H1 (cell line): Measurements from ENCODE around the gene EPX. TPM values are rescaled to one million over a fixed set of nuclear protein-coding genes. Genes with fewer than 3 reads are reported as not detected.

ENCODE experiments used
- CTCF ChIA-PET: fragments of 300-600 bp; sonication (Branson Sonifier 250); formaldehyde crosslinking; loops from one replicate; lab custom pipeline; 2021; ENCODE audit not compliant: partially characterized antibody; lab: Charles Lee
- POLR2A ChIA-PET: fragments of 300-600 bp; sonication (Branson Sonifier 250); formaldehyde crosslinking; loops from one replicate; lab custom pipeline; 2021; ENCODE audit warnings: inconsistent platforms; ENCODE audit not compliant: partially characterized antibody; lab: Charles Lee
- DNase-seq, 2 experiments: peaks; one replicate each; pipeline versions ENCODE4 v3.0.0 to v3.0.0-alpha.2; 2010 to 2022; ENCODE audit warnings: low spot score in 2 of 2, low read depth in 1 of 2, mixed read lengths in 1 of 2
- FAIRE-seq: peaks from 2 replicates; lab custom pipeline; 2011; peaks lifted over from hg19 to GRCh38; lab: Jason Lieb, UNC
- H2AFZ ChIP-seq: 2 replicates; pipeline ENCODE4 v1.8.1; 2012; ENCODE audit warnings: low read length, inconsistent platforms
- H2AK5ac ChIP-seq: 2 replicates; pipeline ENCODE4 v1.6.1; 2013; ENCODE audit warnings: low read depth, low read length
- H2BK120ac ChIP-seq: replicated peaks from 2 replicates; pipeline ENCODE3; 2013; ENCODE audit warnings: low read depth, low read length, inconsistent platforms
- H2BK12ac ChIP-seq: 2 replicates; pipeline ENCODE4 v1.6.1; 2013; ENCODE audit warnings: low read depth, low read length
- H2BK15ac ChIP-seq: 2 replicates; pipeline ENCODE4 v1.6.1; 2013; ENCODE audit warnings: low read length
- H2BK20ac ChIP-seq: 2 replicates; pipeline ENCODE4 v1.6.1; 2013; ENCODE audit warnings: low read length
- H2BK5ac ChIP-seq: 2 replicates; pipeline ENCODE4 v1.6.1; 2013; ENCODE audit warnings: low read depth, low read length
- H3K14ac ChIP-seq: 2 replicates; pipeline ENCODE4 v1.6.1; 2013; ENCODE audit warnings: inconsistent platforms; ENCODE audit not compliant: insufficient read length
- H3K18ac ChIP-seq: 2 replicates; pipeline ENCODE4 v1.6.1; 2013; ENCODE audit warnings: low read length; ENCODE audit errors: extremely low read depth
- H3K23ac ChIP-seq: 2 replicates; pipeline ENCODE4 v1.6.1; 2013; ENCODE audit warnings: inconsistent platforms; ENCODE audit not compliant: insufficient read length
- H3K23me2 ChIP-seq: 2 replicates; pipeline ENCODE4 v1.6.1; 2013; ENCODE audit warnings: low read depth, low read length
- H3K27ac ChIP-seq: 2 replicates; pipeline ENCODE4 v1.6.1; 2011; ENCODE audit warnings: low read depth, low read length, inconsistent platforms
- H3K27me3 ChIP-seq, 4 experiments: replicated peaks in 1 of 4; 1 replicate in 1 of 4; 2 replicates in 3 of 4; pipeline versions ENCODE4 v1.6.1 to v1.8.1; 2011 to 2013; ENCODE audit warnings: low read length in 3 of 4, mild to moderate bottlenecking in 3 of 4, inconsistent platforms in 2 of 4, mixed read lengths in 2 of 4, moderate library complexity in 1 of 4; ENCODE audit not compliant: control insufficient read depth in 3 of 4, insufficient read depth in 3 of 4; ENCODE audit errors: extremely low read depth in 1 of 4
- H3K36me3 ChIP-seq, 4 experiments: 2 replicates each; pipeline versions ENCODE4 v1.6.1 to v1.8.1; 2011 to 2013; ENCODE audit warnings: mild to moderate bottlenecking in 4 of 4, low read length in 3 of 4, moderate library complexity in 2 of 4, control low read depth in 1 of 4, inconsistent platforms in 1 of 4; ENCODE audit not compliant: insufficient read depth in 4 of 4, control insufficient read depth in 2 of 4
- H3K4ac ChIP-seq: replicated peaks from 2 replicates; pipeline ENCODE3; 2013; ENCODE audit warnings: low read length, low read depth, mixed read lengths, inconsistent platforms; ENCODE audit not compliant: insufficient read length
- H3K4me1 ChIP-seq, 4 experiments: replicated peaks in 1 of 4; 1 replicate in 1 of 4; 2 replicates in 3 of 4; pipeline versions ENCODE4 v1.6.1 to v1.8.1; 2011 to 2013; ENCODE audit warnings: low read length in 3 of 4, inconsistent platforms in 2 of 4, mixed read lengths in 1 of 4; ENCODE audit not compliant: insufficient read depth in 4 of 4, control insufficient read depth in 3 of 4
- H3K4me2 ChIP-seq, 2 experiments: 2 replicates each; pipeline versions ENCODE4 v1.6.1 to v1.8.1; 2011 to 2013; ENCODE audit warnings: low read depth in 2 of 2, low read length in 2 of 2, control low read depth in 1 of 2, inconsistent platforms in 1 of 2, mild to moderate bottlenecking in 1 of 2; ENCODE audit not compliant: insufficient read depth in 1 of 2
- H3K4me3 ChIP-seq, 4 experiments: fragments of 200-600, 300-600 bp in 1 of 4; sonication (generic), shearing (Covaris generic), sonication (Bioruptor Twin) in 1 of 4; 2 replicates each; pipeline versions ENCODE4 v1.5.1 to v1.8.1; 2011 to 2016; ENCODE audit warnings: low read length in 4 of 4, low read depth in 3 of 4, control low read depth in 2 of 4, inconsistent platforms in 2 of 4, mild to moderate bottlenecking in 2 of 4, mixed read lengths in 1 of 4, moderate library complexity in 1 of 4; ENCODE audit not compliant: insufficient read depth in 2 of 4; ENCODE audit errors: extremely low read depth in 1 of 4
- H3K56ac ChIP-seq: replicated peaks from 2 replicates; pipeline ENCODE3; 2013; ENCODE audit warnings: low read depth, mild to moderate bottlenecking, mixed read lengths, low read length, inconsistent platforms; ENCODE audit not compliant: insufficient read length
- H3K79me1 ChIP-seq: 2 replicates; pipeline ENCODE4 v1.6.1; 2013; ENCODE audit warnings: low read depth, low read length, control low read depth
- H3K79me2 ChIP-seq, 2 experiments: 2 replicates each; pipeline versions ENCODE4 v1.6.1 to v1.8.1; 2012 to 2013; ENCODE audit warnings: low read length in 2 of 2, mild to moderate bottlenecking in 2 of 2, inconsistent platforms in 1 of 2; ENCODE audit not compliant: insufficient read depth in 2 of 2, control insufficient read depth in 1 of 2
- H3K9ac ChIP-seq, 4 experiments: replicated peaks in 1 of 4; 1 replicate in 1 of 4; 2 replicates in 3 of 4; pipeline versions ENCODE4 v1.6.1 to v1.8.1; 2011 to 2013; ENCODE audit warnings: low read depth in 3 of 4, low read length in 3 of 4, control low read depth in 2 of 4, mild to moderate bottlenecking in 2 of 4, moderate library complexity in 2 of 4, inconsistent platforms in 1 of 4; ENCODE audit errors: extremely low read depth in 1 of 4
- H3K9me3 ChIP-seq, 2 experiments: 2 replicates each; pipeline versions ENCODE4 v1.6.1 to v1.8.1; 2012 to 2013; ENCODE audit warnings: mild to moderate bottlenecking in 2 of 2, moderate library complexity in 2 of 2, control low read depth in 1 of 2, inconsistent platforms in 1 of 2, low read depth in 1 of 2, low read length in 1 of 2, mixed read lengths in 1 of 2; ENCODE audit not compliant: insufficient read depth in 2 of 2
- H4K20me1 ChIP-seq, 2 experiments: replicated peaks in 1 of 2; 2 replicates each; pipeline versions ENCODE3 to v1.8.1; 2011 to 2013; ENCODE audit warnings: inconsistent platforms in 2 of 2, low read length in 2 of 2, mild to moderate bottlenecking in 1 of 2; ENCODE audit not compliant: insufficient read depth in 2 of 2, control insufficient read depth in 1 of 2
- H4K5ac ChIP-seq: 2 replicates; pipeline ENCODE4 v1.6.1; 2013; ENCODE audit warnings: low read length, low read depth, mixed read lengths, inconsistent platforms; ENCODE audit not compliant: insufficient read length
- H4K8ac ChIP-seq: 2 replicates; pipeline ENCODE4 v1.8.0; 2013; ENCODE audit warnings: mild to moderate bottlenecking, moderate library complexity, low read length, inconsistent platforms; ENCODE audit not compliant: insufficient read depth; ENCODE audit errors: extremely low read depth
- H4K91ac ChIP-seq: replicated peaks from 2 replicates; pipeline ENCODE3; 2013; ENCODE audit warnings: low read length, mixed read lengths, inconsistent platforms; ENCODE audit not compliant: insufficient read length
- ASH2L ChIP-seq: fragments of 200-600, 300-600 bp; sonication (generic); IDR thresholded peaks from one replicate; pipeline ENCODE4 v1.7.1; 2017; ENCODE audit warnings: low read length
- BRCA1 ChIP-seq: IDR thresholded peaks from 2 replicates; pipeline ENCODE4 v1.6.1; 2012; ENCODE audit warnings: low read depth, low read length, improper control_type of control experiment
- CTBP2 ChIP-seq: IDR thresholded peaks from 2 replicates; pipeline ENCODE4 v1.7.0; 2011; ENCODE audit warnings: borderline replicate concordance, mild to moderate bottlenecking, moderate library complexity, mixed read lengths, low read length; ENCODE audit not compliant: insufficient read depth, insufficient read length
- HDAC6 ChIP-seq: IDR thresholded peaks from one replicate; pipeline ENCODE4 v1.7.1; 2012; ENCODE audit warnings: low read depth, mild to moderate bottlenecking, inconsistent platforms, low read length, moderate library complexity
- JUN ChIP-seq: IDR thresholded peaks from 2 replicates; pipeline ENCODE4 v1.6.1; 2011; ENCODE audit warnings: low read depth, mild to moderate bottlenecking, improper control_type of control experiment, low read length
- KDM1A ChIP-seq: fragments of 200-600, 300-600 bp; sonication (generic); IDR thresholded peaks from 2 replicates; pipeline ENCODE4 v1.7.1; 2016; ENCODE audit warnings: mild to moderate bottlenecking, low read length, borderline replicate concordance
- KDM4A ChIP-seq: IDR thresholded peaks from one replicate; pipeline ENCODE4 v1.7.1; 2012; ENCODE audit warnings: low read depth, mild to moderate bottlenecking, moderate library complexity, low read length, inconsistent platforms; ENCODE audit not compliant: severe bottlenecking
- NANOG ChIP-seq: IDR thresholded peaks from 2 replicates; pipeline ENCODE4 v1.6.1; 2011; ENCODE audit warnings: low read length, low read depth, mild to moderate bottlenecking, inconsistent platforms; ENCODE audit not compliant: insufficient read depth, poor library complexity, severe bottlenecking
- POLR2AphosphoS5 ChIP-seq: IDR thresholded peaks from 2 replicates; pipeline ENCODE4 v1.6.1; 2011; ENCODE audit warnings: low read depth, low read length
- RBBP5 ChIP-seq: IDR thresholded peaks from 2 replicates; pipeline ENCODE4 v1.7.1; 2012; ENCODE audit warnings: low read depth, mild to moderate bottlenecking, inconsistent platforms, low read length, moderate library complexity, borderline replicate concordance
- SP1 ChIP-seq: IDR thresholded peaks from 2 replicates; pipeline ENCODE4 v1.6.1; 2011; ENCODE audit warnings: low read depth, low read length
- TAF7 ChIP-seq: optimal IDR thresholded peaks from 2 replicates; pipeline ENCODE3; 2011; ENCODE audit warnings: low read depth, mild to moderate bottlenecking, inconsistent platforms, low read length, moderate library complexity, borderline replicate concordance
- WGBS, 2 experiments: shearing (Covaris generic) in 1 of 2; methylation state at CpG; one replicate each; pipeline versions ENCODE4 v1.1.6 to v1.1.7; 2013 to 2015; ENCODE audit warnings: low lambda C conversion rate in 2 of 2, mixed read lengths in 2 of 2, inconsistent platforms in 1 of 2, low coverage in 1 of 2, missing lambda C conversion rate in 1 of 2; ENCODE audit not compliant: insufficient replicate concordance in 2 of 2, insufficient coverage in 1 of 2, insufficient read length in 1 of 2; ENCODE audit errors: extremely low coverage in 1 of 2, missing lambda C conversion rate in 1 of 2; 5-methylcytosine and 5-hydroxymethylcytosine counted together
- polyA plus RNA-seq, 7 experiments: library from polyadenylated mRNA; depleted of rRNA in 3 of 7; stranded (reverse) in 5 of 7; unstranded in 2 of 7; fragments of >200 nt in 5 of 7; fragments of 200-250 nt in 2 of 7; gene quantifications; 1 replicate in 5 of 7; 2 replicates in 1 of 7; 4 replicates in 1 of 7; pipeline versions ENCODE4 v1.2.1 to v1.2.3, GENCODE V29; 2011 to 2013; ENCODE audit warnings: missing spikeins in 2 of 7, mixed read lengths in 2 of 7
- total RNA-seq: library from RNA; stranded (reverse); fragmentation: NEBNext Ultra II Directional; extraction: Animal tissue kit (Norgen Biotek cat#: 25700); gene quantifications from 2 replicates; pipeline ENCODE4 v1.2.1, GENCODE V29; 2021
- TF ChIP-seq, protein P1 (sequence below): IDR thresholded peaks from 2 replicates; pipeline ENCODE4 v1.6.1; 2012; ENCODE audit warnings: low read length, inconsistent platforms

Gene EPX
- total and polyA plus RNA-seq, 2 of the 8 experiments (the other 6 are each of a cell fraction or from before 2014, with no cell fraction given): not detected

DNA sequence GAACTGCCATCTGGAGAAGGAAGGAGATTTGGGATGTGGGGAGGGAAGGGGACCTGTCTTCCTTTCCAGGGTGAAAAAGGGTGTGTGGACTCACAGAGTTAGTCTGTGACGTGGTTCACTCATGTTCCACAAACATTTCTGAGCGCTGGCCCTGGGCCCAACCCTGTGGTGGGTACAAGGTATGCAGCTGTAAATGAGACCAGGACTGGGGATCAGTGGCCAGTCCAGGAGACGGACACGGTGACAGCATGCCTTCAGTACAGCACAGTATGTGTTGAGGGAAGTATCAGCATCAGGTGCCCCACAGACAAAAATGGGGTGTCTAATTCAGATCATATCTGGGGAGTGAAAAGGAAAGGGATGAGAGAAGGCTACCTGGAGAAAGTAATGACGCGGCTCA lies 5.5 kb upstream of the EPX start:
- H2AK5ac ChIP-seq: no peak overlapping the region
- no peak for FAIRE-seq
- no peak overlapping the region for H2BK12ac ChIP-seq
- TF ChIP-seq HDAC6: no peak
- TF ChIP-seq ASH2L: no peak
- TF ChIP-seq KDM1A: no peak
- TF ChIP-seq SP1: no peak
- TF ChIP-seq, protein P1, sequence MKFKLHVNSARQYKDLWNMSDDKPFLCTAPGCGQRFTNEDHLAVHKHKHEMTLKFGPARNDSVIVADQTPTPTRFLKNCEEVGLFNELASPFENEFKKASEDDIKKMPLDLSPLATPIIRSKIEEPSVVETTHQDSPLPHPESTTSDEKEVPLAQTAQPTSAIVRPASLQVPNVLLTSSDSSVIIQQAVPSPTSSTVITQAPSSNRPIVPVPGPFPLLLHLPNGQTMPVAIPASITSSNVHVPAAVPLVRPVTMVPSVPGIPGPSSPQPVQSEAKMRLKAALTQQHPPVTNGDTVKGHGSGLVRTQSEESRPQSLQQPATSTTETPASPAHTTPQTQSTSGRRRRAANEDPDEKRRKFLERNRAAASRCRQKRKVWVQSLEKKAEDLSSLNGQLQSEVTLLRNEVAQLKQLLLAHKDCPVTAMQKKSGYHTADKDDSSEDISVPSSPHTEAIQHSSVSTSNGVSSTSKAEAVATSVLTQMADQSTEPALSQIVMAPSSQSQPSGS: no peak
- TF ChIP-seq JUN: no peak
- TF ChIP-seq BRCA1: no peak
- no peak for TF ChIP-seq CTBP2
- no peak for TF ChIP-seq TAF7
- no peak for TF ChIP-seq RBBP5
- TF ChIP-seq KDM4A: no peak
- TF ChIP-seq NANOG: no peak
- TF ChIP-seq POLR2AphosphoS5: no peak

More for the DNA sequence above, 5.5 kb upstream of the EPX start:
- H2BK5ac ChIP-seq: no peak overlapping the region
- H4K20me1 ChIP-seq: no peaks in the 10 kb centered on the region
- no peak overlapping the region for H3K23ac ChIP-seq
- ChIA-PET POLR2A (no interaction called here), CTCF (interaction anchor here (0.6 to 3.0 kb wide), 3 partner anchors 13 to 252 kb away, joined by 3 to 14 read pairs (median 3); no protein-coding TSS in a partner anchor)
- no peaks in the 10 kb centered on the region for H3K36me3 ChIP-seq
- H3K27ac ChIP-seq: no peak overlapping the region
- H3K4me2 ChIP-seq: no peak overlapping the region
- 84% methylated on average over 6 of the region's 6 CpGs; no CpG with 5 or more reads in 1 of the 2 experiments for WGBS, 2 experiments
- H2BK120ac ChIP-seq: no peak overlapping the region
- no peak overlapping the region for H4K5ac ChIP-seq
- no peaks in the 10 kb centered on the region for H3K79me1 ChIP-seq
- H3K56ac ChIP-seq: no peak overlapping the region
- no peak overlapping the region for H4K91ac ChIP-seq
- H4K8ac ChIP-seq: no peak overlapping the region
- no peak overlapping the region for H2BK15ac ChIP-seq
- H3K18ac ChIP-seq: no peak overlapping the region
- H3K23me2 ChIP-seq: no peaks in the 10 kb centered on the region; the same call in 1 of the 2 replicates
- no peak overlapping the region for H2AFZ ChIP-seq
- H3K9ac ChIP-seq: no peak overlapping the region
- no peak overlapping the region for H3K14ac ChIP-seq
- no peaks in the 10 kb centered on the region for H3K79me2 ChIP-seq
- H3K4me3 ChIP-seq: no peak overlapping the region
- no peaks in the 10 kb centered on the region for H3K9me3 ChIP-seq
- H3K27me3 ChIP-seq: no peaks in the 10 kb centered on the region
- H3K4me1 ChIP-seq: peaks cover 0 to 7% (median 2%) of the 10 kb centered on the region in 4 experiments; a peak in 4 of 7 replicates
- H3K4ac ChIP-seq: no peak overlapping the region
- no peak for DNase-seq
- H2BK20ac ChIP-seq: no peak overlapping the region
